ENCODE results near the gene SLC47A1.
"Not testable (repeated sequence)": the region's sequence is repeated elsewhere in the genome, so short reads cannot be mapped to it uniquely, and the experiment has no call there.

- not testable (repeated sequence) for TF ChIP-seq CTCF (IDR thresholded peaks at IDR 0.05; ENCODE audit: low read depth, low read length); EZH2phosphoT487 (IDR thresholded peaks at IDR 0.05; ENCODE audit: low read depth)
These were observed 28.1 kb upstream of the SLC47A1 start for GRCh38 chr17:19505561-19505960.
